ENCODE results near the gene TAB3.
A peak's percentile ranks its signal among the peaks of the same experiment; 100 is the strongest.

Gene TAB3

GRCh38 chrX:30885136-30885535 is 3.9 kb downstream of the TAB3 start:
- DNase-seq, result no peak

- no peak for DNase-seq
These were observed 5.9 kb downstream of the TAB3 start for GRCh38 chrX:30883138-30883537.

- no peak for DNase-seq
These were observed 7.3 kb downstream of the TAB3 start for GRCh38 chrX:30881797-30882196.

GRCh38 chrX:30881390-30881789 is 7.7 kb downstream of the TAB3 start:
- DNase-seq, result no peak

DNA sequence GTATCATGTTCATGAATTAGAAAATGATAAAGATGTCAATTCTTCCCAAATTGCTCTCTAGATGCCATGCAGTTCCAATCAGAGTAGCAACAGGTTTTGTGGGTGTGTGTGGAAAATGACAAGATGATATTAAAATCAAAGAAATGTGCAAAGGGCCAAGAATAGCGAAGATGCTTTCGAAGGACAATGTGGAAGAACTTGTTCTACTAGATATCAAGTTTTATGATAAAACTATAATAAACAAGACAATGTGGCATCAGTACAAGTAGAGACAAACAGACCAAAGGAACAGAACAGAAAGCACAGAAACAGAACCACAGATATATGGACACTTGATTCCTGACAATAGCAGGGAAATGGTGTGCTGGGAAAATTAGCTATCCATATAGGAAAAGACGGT is 9.0 kb downstream of the TAB3 start:
- no peak for DNase-seq

DNA sequence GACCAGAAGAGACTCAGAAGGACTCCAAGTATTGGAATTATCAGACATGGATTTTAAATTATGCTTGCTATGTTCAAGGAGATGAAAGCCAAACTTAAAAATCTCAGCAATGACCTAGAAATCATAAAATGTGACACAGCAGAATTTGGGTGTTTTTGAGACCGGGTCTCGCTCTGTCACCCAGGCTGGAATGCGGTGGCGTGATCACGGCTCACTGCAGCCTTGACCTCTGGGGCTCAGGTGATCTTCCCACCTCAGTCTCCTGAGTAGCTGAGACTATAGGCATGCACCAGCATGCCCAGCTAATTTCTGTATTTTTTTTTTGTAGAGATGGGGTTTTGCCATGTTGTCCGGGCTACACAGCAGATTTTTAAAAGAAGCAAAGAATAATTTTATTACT is 12.7 kb downstream of the TAB3 start:
- DNase-seq, result no peak

DNA sequence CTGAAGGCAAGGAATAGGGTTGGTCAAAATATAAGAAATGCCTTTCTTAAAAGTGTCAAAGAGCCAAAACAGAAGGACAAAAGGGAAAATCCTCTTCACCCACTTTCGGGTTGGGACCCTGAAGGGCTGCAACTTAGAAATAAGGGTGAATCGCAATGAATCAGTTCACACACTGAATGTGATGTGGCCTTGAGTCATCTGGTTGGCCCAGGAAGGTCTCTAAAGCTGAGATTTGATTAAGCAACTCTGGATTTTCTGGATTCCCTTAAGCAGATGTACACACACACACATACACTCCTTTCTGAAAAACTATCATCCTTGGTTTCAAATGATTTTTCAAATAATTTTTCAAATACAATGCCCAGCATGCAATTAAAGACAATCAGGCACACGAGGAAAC is 13.1 kb downstream of the TAB3 start:
- peak; percentile 78 for DNase-seq

GRCh38 chrX:30874851-30875250 is 14.2 kb downstream of the TAB3 start:
- no peak for DNase-seq

- DNase-seq, result no peak
These were observed 18.5 kb downstream of the TAB3 start for GRCh38 chrX:30870572-30870971.

DNA sequence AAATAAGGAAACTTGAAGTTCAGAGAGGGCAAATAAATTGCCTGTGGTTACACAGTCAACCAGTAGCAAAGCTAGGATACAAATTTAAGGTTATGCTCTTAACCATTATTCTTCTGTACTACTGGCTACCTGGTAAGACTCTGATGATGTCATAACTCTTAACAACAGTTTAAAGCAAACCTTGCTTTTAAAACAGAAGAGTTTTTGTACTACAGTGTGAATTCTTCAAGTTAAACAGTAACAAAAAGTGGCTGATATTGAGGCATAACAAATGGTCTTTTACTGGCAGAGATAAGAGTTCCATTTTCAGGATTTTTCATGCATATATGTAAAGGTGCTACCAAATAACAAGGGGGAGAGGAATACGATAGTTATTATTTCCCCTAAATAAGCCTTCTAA is 23.4 kb downstream of the TAB3 start:
- no peak for DNase-seq

DNA sequence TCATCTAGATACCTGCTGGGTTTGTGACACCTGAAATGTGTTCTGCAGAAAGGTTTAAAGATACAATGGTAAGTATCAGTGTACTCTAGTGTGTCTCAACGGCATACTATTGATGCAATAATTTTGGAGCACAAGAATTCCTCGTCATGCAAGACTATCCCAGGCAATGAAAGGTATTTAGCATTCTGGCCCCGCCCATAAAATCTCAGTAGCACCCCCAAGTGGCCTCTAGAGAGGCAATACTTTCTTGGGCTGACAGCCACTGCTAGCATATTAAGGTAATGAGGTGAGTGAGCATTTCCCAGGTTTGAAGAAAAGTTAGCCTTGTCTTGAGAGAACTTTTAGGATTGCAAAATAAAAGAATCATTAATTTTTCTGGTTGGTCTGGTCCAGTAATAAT is 24.0 kb downstream of the TAB3 start:
- no peak for DNase-seq

DNA sequence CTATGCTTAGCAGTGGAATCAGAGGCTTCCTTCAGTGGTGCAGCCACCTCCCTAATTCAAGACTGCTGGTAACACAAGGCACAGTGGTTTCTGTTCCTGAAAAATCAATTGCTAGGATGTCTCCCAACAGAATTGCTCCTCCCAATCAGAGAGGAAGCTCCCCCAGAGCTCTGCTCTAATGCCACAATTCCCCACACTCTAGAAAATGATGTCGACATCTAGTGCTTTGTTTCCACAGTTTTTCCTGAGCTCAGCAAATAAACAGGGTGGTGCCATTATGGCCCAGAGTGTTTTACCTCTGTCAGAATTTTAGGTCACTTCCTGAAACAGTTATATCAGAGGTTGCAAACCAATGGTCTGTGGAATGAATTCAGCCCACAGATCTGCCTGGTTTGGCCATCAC is 24.7 kb downstream of the TAB3 start:
- no peak for DNase-seq

DNA sequence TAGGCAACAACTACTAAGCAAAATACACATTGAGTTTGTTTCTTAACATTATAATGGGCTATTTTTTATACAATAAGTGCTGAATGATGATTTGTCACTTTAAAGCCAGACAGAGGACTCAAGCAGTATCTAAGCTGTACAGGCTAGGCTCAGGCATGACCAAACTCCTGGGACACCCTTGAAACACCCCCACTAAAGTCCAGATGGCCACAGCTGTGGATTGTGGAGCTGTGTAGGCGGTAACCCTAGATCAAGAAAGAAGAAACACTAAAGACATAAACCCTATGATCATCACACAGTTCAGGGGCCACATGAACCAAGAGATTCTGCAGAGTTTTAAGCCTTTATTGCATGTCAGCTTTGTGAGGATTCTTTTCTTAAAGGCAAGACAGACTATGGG is 25.1 kb downstream of the TAB3 start:
- DNase-seq, result no peak

DNA sequence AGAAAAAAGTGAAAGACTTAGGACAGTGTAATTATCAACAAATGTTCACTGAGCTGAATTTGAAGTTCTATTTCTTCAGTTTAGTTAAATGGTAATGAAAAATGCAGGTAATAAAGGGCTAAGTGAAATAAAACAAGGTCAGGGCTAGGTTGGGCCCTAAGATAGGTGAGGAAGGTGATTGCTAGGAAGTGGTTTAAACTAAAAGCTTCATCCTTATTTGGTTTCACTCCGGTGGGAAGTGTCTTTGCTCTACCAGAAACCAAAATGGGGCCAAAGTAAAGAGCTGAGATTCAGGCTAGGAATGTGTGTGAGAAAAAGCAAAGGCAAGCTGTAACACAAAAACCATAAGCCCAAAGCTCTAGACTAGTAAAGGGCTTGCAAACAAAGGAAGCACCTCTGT is 31.0 kb downstream of the TAB3 start:
- no peak for DNase-seq

GRCh38 chrX:30851449-30851848 is 37.6 kb downstream of the TAB3 start:
- no peak for DNase-seq

DNA sequence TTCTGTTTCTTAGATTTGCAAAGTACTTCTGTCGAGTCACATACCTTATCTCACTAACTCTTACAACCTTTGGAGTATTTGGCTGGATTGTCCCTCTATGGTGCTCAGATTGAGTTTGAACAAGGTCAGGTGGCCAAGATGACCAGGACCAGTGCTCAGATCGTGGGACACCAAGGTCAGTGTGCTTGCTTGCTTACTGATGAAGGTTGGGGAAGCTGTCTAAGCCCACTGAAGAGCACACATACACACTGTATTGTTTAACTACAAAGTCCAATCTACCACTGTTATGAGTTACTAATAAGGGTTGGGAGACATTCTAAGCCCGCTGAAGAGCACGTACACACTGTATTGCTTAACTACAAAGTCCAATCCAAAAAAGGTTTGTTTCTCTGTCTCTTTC is 53.7 kb downstream of the TAB3 start:
- DNase-seq, result no peak

DNA sequence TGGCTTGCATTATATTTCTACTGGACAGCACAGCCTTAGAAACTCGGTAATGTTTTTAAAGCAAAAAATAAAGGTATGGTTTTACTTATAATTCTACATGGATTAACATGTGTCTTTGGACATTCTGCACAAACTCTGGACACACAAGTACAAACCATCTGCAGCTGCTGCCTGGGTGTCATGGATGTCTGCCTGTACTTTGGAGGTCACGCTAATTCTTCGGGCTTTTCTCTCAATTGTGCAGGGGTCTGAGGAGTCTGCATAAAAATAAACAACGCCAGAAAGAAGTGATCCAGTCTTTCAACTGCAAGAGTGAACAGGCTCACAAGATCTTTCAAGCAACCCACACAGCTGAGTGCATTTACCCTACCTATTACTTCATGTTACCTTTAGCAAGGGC is 55.2 kb downstream of the TAB3 start:
- DNase-seq, result no peak

DNA sequence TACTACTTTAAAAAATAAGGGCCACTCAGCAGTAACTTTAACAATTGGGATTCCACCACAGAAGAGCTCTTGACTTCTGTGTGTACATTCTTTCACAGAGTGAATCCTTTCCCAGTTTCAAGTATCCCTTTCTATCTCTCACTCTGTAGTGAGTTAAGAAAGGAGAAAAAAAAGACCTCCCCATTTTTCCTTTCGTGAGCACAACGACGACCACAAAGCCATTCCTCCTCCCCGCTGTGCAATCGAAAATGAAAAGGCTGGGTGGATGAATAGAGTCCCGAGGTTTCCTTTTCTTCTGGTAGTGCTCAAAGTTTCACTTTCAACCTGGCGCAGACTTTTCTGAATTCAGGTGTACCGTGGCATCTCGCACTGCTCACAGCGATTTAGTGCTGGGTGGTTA is 58.0 kb downstream of the TAB3 start:
- DNase-seq, result no peak

DNA sequence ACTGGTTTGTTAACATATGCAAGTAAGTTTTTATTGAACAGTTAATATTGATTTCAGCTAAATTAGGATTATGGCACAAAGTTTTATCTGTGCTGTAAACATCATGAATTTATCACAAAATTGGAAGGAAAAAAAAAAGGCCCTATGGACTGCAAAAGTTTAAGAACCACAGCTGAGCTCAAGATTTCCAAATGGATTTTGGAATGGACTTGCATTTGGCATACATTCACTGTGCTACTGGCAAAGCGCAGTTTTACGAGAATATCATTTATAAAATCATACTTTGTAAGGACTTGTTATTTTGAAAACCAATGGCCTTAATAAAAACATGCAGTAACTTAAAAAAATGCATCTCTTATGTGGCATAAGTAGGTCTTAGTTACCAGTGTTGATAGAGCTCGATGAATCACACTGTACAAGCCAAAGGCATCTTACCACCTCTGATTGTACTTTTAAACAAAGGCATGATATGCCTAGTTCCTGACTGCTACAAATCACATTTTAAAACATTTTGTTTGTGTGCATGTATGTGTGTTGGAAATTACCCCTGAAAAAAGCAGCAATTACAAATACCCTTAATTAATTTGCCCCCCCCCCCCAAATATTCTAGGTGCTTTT is 58.6 kb downstream of the TAB3 start:
- DNase-seq, result no peak

GRCh38 chrX:30824275-30824674 is 64.8 kb downstream of the TAB3 start:
- DNase-seq, result no peak

- DNase-seq, result peak; percentile 11
These were observed 66.3 kb downstream of the TAB3 start for GRCh38 chrX:30822764-30823163.

- DNase-seq, result no peak
These were observed 66.9 kb downstream of the TAB3 start for GRCh38 chrX:30822068-30822681.

DNA sequence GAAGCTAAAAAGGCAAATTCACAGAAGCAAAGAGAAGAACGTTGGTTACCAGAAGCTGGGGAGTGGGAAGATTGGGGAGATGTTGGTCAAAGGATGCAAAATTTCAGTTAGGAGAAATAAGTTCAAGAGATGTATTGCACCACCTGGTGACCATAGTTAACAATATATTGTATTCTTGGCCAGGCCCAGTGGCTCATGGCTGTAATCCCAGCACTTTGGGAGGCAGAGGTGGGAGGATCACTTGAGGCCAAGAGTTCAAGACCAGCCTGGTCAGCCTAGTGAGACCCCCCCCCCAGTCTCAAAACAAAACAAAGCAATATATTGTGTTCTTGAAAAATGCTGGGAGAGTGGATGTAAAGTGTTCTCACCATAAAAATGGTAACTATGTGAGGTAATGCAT is 67.9 kb downstream of the TAB3 start:
- DNase-seq, result no peak

GRCh38 chrX:30819080-30819479 is 70.0 kb downstream of the TAB3 start:
- DNase-seq, result no peak

- DNase-seq, result no peak
These were observed 73.0 kb downstream of the TAB3 start for GRCh38 chrX:30816079-30816478.

All from fibroblast of skin of right quadriceps (primary cell).